Right lobe of liver (tissue), 6 donors: ENCODE results near the gene CCDC80. TPM values are rescaled to one million over a fixed set of nuclear protein-coding genes. Genes with fewer than 3 reads are reported as not detected.
A peak's percentile ranks its signal among the peaks of the same experiment; 100 is the strongest.

Experiments used
- ATAC-seq, 4 donors: fragments of 200-7000 bp; cut with Tn5 transposase; one replicate each; pipeline ENCODE4 v1.9.1; 2020; ENCODE audit warnings: mild to moderate bottlenecking in 4 of 4, moderate library complexity in 4 of 4
- DNase-seq, 3 donors: peaks; one replicate each; pipeline ENCODE4 v3.0.0-alpha.2; 2020
- H3K27ac ChIP-seq, 3 donors: fragments of 200-600 bp; one replicate each; pipeline ENCODE4 v1.8.0; 2022
- H3K27me3 ChIP-seq, 2 donors: fragments of 200-600 bp; one replicate each; pipeline ENCODE4 v1.8.0; 2022
- H3K36me3 ChIP-seq, 4 donors: fragments of 200-600 bp; sonication (generic) in 1 of 4; one replicate each; pipeline versions ENCODE4 v1.5.1 to v1.8.0; 2017 to 2022; ENCODE audit warnings: control low read depth in 1 of 4
- H3K4me1 ChIP-seq, 4 donors: fragments of 200-600 bp; sonication (generic) in 1 of 4; one replicate each; pipeline versions ENCODE4 v1.5.1 to v1.8.0; 2017 to 2022; ENCODE audit warnings: control low read depth in 1 of 4
- H3K4me3 ChIP-seq, 3 donors: fragments of 200-600 bp; one replicate each; pipeline ENCODE4 v1.8.0; 2022
- H3K9me3 ChIP-seq, 4 donors: fragments of 200-600 bp; sonication (generic) in 1 of 4; one replicate each; pipeline versions ENCODE4 v1.5.1 to v1.8.0; 2017 to 2022; ENCODE audit warnings: control low read depth in 1 of 4
- POLR2A ChIP-seq: fragments of 450-650 bp; IDR thresholded peaks from one replicate; pipeline ENCODE4 v1.6.1; 2017; ENCODE audit warnings: antibody characterized with exemption, mild to moderate bottlenecking
- WGBS: methylation state at CpG from one replicate; pipeline ENCODE4 v1.1.6; 2018; ENCODE audit warnings: low coverage, low lambda C conversion rate; ENCODE audit not compliant: insufficient coverage; ENCODE audit errors: missing lambda C conversion rate; 5-methylcytosine and 5-hydroxymethylcytosine counted together
- intact Hi-C, 2 donors: fragments of 100-400 bp; cut with DNase I; formaldehyde crosslinking; loops; one replicate each; pipeline versions ENCODE4 v1.11.2 to v1.14.1; 2022
- total RNA-seq, 6 experiments: library from RNA; depleted of rRNA in 2 of 6; stranded (reverse); fragments of >200 nt in 2 of 6; fragmentation: NEBNext Ultra II Directional in 3 of 6; extraction: Animal tissue kit (Norgen Biotek cat#: 25700) in 3 of 6; gene quantifications; one replicate each; pipeline versions ENCODE4 v1.1.0 to v1.2.4, GENCODE V29; 2016 to 2023
- TF ChIP-seq, protein P1 (sequence below), 4 donors: fragments of 200-600 bp in 3 of 4; fragments of 450-650 bp in 1 of 4; IDR thresholded peaks; one replicate each; pipeline versions ENCODE4 v1.5.1 to v1.8.0; 2016 to 2022; ENCODE audit warnings: antibody characterized with exemption in 4 of 4, mild to moderate bottlenecking in 2 of 4
- donor health status: DM: no; HTN: yes; CAD: no.
- donor health status: DM: no; HTN: no; CAD: no.
- donor health status: DM: no; HTN: no; CAD: no.
- donor health status: DM: no; HTN: yes; CAD: no.
- donor health status: DM: no; HTN: yes; CAD: no.

CCDC80 gene
- total RNA-seq, 6 experiments from 2014 or later, result 0.55 to 5.8 (median 1.3) TPM

DNA sequence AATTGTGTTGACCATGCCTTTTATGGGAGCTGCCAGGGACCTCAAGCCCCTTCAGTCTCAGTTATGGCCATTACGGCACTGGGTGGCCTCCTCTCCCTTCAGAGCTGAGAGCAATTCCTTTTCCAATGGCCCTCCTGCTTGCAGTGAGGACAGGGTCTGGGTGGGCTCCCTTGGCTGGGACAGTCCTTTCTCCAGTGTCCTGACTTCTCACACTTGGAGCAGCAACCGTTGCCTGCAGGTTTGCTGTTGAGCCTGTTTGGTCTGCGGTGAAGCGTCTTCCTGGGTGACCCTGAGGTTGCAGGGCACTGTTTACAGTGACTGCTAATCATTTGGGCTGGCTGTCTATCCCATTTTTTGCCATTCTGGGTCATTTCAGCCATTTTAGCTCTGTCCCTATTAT, 3.5 kb upstream of the CCDC80 start:
- Histone ChIP-seq H3K36me3 (no peaks in the 10 kb centered on the region), H3K27ac (no peak overlapping the region), H3K4me3 (no peak overlapping the region), H3K9me3 (no peaks in the 10 kb centered on the region), H3K27me3 (no peaks in the 10 kb centered on the region), H3K4me1 (no peaks in the 10 kb centered on the region)
- no peak for TF ChIP-seq POLR2A
- TF ChIP-seq, protein P1, sequence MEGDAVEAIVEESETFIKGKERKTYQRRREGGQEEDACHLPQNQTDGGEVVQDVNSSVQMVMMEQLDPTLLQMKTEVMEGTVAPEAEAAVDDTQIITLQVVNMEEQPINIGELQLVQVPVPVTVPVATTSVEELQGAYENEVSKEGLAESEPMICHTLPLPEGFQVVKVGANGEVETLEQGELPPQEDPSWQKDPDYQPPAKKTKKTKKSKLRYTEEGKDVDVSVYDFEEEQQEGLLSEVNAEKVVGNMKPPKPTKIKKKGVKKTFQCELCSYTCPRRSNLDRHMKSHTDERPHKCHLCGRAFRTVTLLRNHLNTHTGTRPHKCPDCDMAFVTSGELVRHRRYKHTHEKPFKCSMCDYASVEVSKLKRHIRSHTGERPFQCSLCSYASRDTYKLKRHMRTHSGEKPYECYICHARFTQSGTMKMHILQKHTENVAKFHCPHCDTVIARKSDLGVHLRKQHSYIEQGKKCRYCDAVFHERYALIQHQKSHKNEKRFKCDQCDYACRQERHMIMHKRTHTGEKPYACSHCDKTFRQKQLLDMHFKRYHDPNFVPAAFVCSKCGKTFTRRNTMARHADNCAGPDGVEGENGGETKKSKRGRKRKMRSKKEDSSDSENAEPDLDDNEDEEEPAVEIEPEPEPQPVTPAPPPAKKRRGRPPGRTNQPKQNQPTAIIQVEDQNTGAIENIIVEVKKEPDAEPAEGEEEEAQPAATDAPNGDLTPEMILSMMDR (IDR thresholded peaks at IDR 0.05), result no peak
- ATAC-seq, result no peak
- intact Hi-C loops, result loop anchor here (10.0 kb wide), 1 partner anchor 340 kb away; no protein-coding TSS in a partner anchor
- WGBS, result 33% methylated on average over 3 of the region's 4 CpGs
- no peak for DNase-seq

DNA sequence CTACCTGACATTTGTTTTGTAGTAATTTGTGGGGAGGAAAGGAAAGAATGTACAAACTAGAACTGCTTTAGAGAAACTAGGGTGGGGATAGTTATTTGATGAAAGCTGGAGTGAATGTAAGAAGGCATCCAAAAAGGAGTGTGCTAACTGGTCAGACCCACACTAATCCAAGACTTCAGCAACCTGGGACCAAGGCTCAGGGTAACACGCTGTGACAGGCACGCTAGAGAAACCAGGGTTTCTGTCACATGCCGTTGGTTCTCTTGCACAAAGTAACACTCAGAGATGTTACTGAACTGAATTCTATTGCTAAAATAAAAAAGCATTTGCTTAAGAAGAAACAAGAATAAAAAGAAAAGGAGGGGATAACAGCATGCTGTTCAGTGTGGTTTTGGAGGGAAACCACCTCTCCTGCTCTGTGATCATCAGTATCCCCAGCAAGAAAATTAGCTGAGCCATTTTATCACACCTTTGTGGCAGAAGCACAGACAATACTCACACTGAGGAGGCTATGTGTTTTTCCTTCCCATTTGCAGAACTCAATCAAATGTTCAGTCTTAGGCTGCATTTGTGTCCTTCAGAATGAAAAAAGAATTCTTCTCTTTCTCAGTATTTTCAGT, 2.8 kb upstream of the CCDC80 start:
- no peaks in the 10 kb centered on the region for H3K4me1 ChIP-seq
- ATAC-seq, result no peak
- WGBS, result 54% methylated on average over 3 of the region's 3 CpGs
- no peak for DNase-seq
- no peaks in the 10 kb centered on the region for H3K36me3 ChIP-seq
- H3K4me3 ChIP-seq, result no peak overlapping the region
- no peaks in the 10 kb centered on the region for H3K9me3 ChIP-seq
- H3K27ac ChIP-seq, result no peak overlapping the region
- H3K27me3 ChIP-seq, result no peaks in the 10 kb centered on the region
- intact Hi-C loops, result loop anchor here (10.0 kb wide), 1 partner anchor 341 kb away; no protein-coding TSS in a partner anchor
- TF ChIP-seq, protein P1 (IDR thresholded peaks at IDR 0.05), result no peak
- no peak for TF ChIP-seq POLR2A

DNA sequence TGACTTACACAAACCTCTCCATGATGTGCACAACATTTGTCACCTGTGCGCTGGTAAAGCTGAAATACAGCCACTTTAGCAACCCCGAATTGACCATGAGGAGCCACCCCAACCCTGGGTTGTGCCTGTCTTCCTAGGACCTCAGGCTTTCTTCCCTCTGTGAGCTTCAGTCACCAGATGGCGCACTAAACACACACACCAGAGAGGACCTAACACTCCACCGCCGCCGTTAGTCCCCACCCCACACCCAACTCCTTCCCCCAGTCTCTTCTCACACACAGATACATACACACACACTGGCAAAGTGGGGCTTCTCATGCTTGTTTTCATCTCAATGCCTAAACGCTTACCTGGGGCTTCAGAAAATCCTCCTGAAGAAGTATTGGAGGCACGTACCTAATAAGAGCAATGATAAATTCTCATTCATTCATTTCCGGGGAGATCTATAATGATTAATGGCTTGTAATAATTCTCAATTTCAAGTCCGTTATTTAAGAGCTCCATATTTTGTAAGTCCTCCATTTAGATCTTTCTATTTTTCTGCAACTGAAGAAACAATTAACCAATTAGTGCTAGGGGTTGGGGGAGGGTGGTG, 2.1 kb upstream of the CCDC80 start:
- peak; percentile 94 to 96 (median 96) for ATAC-seq
- no peaks in the 10 kb centered on the region for H3K9me3 ChIP-seq
- intact Hi-C loops, result loop anchor here (10.0 kb wide), 1 partner anchor 342 kb away; no protein-coding TSS in a partner anchor
- H3K4me1 ChIP-seq, result no peaks in the 10 kb centered on the region
- peak; percentile 72 to 78 (median 78) for DNase-seq
- 4% methylated on average over 10 of the region's 10 CpGs for WGBS
- H3K4me3 ChIP-seq, result no peak overlapping the region
- H3K27me3 ChIP-seq, result no peaks in the 10 kb centered on the region
- no peaks in the 10 kb centered on the region for H3K36me3 ChIP-seq
- H3K27ac ChIP-seq, result no peak overlapping the region
- TF ChIP-seq, protein P1 (IDR thresholded peaks at IDR 0.05), result peak; percentile 54 to 79 (median 71)
- TF ChIP-seq POLR2A, result no peak

DNA sequence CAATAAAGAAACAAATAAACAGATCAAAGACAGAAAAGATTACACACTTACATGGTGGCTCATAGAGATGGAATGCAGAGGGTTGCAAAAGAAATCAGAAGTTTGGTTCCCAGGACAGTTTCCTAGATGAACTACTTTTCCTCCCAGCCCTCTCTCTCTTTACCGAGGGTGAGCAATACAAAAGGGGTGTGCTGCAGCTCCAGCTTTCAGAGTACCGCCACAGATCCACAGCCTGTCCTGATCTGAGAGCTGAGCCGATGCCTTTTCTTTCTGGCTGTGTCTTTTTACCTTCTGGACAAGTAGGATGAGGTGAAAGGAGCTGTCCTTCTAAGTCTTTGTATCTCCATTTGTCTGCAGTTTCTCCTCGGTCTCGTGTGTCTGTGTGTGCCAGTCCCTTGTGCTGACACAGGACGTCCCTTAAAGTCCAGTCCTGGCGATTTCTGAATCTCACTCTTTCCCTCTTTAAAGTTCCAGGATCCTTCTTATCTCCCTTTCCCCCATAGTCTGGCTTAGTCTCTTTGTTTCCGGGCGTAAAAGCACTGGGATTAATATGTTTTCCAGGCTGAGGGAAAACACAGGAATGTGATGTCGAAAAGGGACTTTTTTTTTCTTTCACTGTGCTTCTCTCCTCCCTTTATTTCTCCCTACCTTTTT, 540 bp downstream of the CCDC80 start:
- no peaks in the 10 kb centered on the region for H3K9me3 ChIP-seq
- DNase-seq (no peak), ATAC-seq (peak; percentile 9 to 31 (median 25))
- H3K4me1 ChIP-seq, result no peaks in the 10 kb centered on the region
- no peaks in the 10 kb centered on the region for H3K36me3 ChIP-seq
- intact Hi-C loops, result loop anchor here (10.0 kb wide), 1 partner anchor 344 kb away; no protein-coding TSS in a partner anchor
- no peak for TF ChIP-seq POLR2A
- TF ChIP-seq, protein P1 (IDR thresholded peaks at IDR 0.05), result no peak
- H3K27me3 ChIP-seq, result no peaks in the 10 kb centered on the region
- no peak overlapping the region for H3K4me3 ChIP-seq
- WGBS, result 16% methylated on average over 9 of the region's 10 CpGs
- H3K27ac ChIP-seq, result peak overlapping the region in 2 of 3 donors; percentile 22 to 41
